Right lung (tissue), 5 donors: ENCODE results near the gene FCRL1. TPM values are rescaled to one million over a fixed set of nuclear protein-coding genes. Genes with fewer than 3 reads are reported as not detected.

Experiments used
- DNase-seq, 2 donors: peaks; one replicate each; pipeline ENCODE4 v3.0.0-alpha.2; 2013
- polyA plus RNA-seq, 5 donors: library from polyadenylated mRNA; unstranded; fragments of 120-200 nt; gene quantifications; one replicate each; pipeline versions ENCODE4 v1.2.1 to v1.2.3, GENCODE V29; 2013; ENCODE audit warnings: inconsistent platforms in 1 of 5, low replicate concordance in 1 of 5; ENCODE audit not compliant: insufficient read length in 5 of 5, insufficient read depth in 1 of 5

The FCRL1 gene
- polyA plus RNA-seq, 5 donors = 0.11 to 0.45 (median 0.30) TPM

- no peak for DNase-seq
These were observed 16.1 kb downstream of the FCRL1 start for GRCh38 chr1:157803851-157804250.

- DNase-seq = no peak
These were observed 19.9 kb downstream of the FCRL1 start for GRCh38 chr1:157799996-157800395.

GRCh38 chr1:157798211-157798610, 21.7 kb downstream of the FCRL1 start:
- DNase-seq = no peak

- no peak for DNase-seq
These were observed 34.7 kb downstream of the FCRL1 start for GRCh38 chr1:157785248-157785647.

- DNase-seq = no peak
These were observed 35.1 kb downstream of the FCRL1 start for GRCh38 chr1:157784801-157785200.

GRCh38 chr1:157782931-157783330, 37.0 kb downstream of the FCRL1 start:
- DNase-seq = no peak

GRCh38 chr1:157781048-157781447, 38.9 kb downstream of the FCRL1 start:
- DNase-seq = no peak

GRCh38 chr1:157776971-157777391, 42.9 kb downstream of the FCRL1 start, which contains the start of gene FCRL2:
FCRL2 (minus strand) TSS chr1:157777132; CDS start chr1:157777073, 59 bp downstream.
- DNase-seq = no peak

GRCh38 chr1:157775101-157775870, 44.6 kb downstream of the FCRL1 start:
- no peak for DNase-seq

- no peak for DNase-seq
These were observed 45.5 kb downstream of the FCRL1 start for GRCh38 chr1:157774412-157774811.

- no peak for DNase-seq
These were observed 46.2 kb downstream of the FCRL1 start for GRCh38 chr1:157773493-157774350.

- no peak for DNase-seq
These were observed 48.1 kb downstream of the FCRL1 start for GRCh38 chr1:157771661-157772425.

GRCh38 chr1:157770442-157771043, 49.4 kb downstream of the FCRL1 start:
- DNase-seq = no peak

GRCh38 chr1:157766792-157767191, 53.1 kb downstream of the FCRL1 start:
- no peak for DNase-seq

GRCh38 chr1:157758018-157758417, 61.9 kb downstream of the FCRL1 start:
- DNase-seq = no peak

- DNase-seq = no peak
These were observed 66.3 kb downstream of the FCRL1 start for GRCh38 chr1:157753611-157754010.

GRCh38 chr1:157751283-157751682, 68.6 kb downstream of the FCRL1 start:
- no peak for DNase-seq

- no peak for DNase-seq
These were observed 71.6 kb downstream of the FCRL1 start for GRCh38 chr1:157748262-157748817.
